ENCODE results near the gene NTNG1.
"Not testable (repeated sequence)": the region's sequence is repeated elsewhere in the genome, so short reads cannot be mapped to it uniquely, and the experiment has no call there.

The NTNG1 gene

DNA sequence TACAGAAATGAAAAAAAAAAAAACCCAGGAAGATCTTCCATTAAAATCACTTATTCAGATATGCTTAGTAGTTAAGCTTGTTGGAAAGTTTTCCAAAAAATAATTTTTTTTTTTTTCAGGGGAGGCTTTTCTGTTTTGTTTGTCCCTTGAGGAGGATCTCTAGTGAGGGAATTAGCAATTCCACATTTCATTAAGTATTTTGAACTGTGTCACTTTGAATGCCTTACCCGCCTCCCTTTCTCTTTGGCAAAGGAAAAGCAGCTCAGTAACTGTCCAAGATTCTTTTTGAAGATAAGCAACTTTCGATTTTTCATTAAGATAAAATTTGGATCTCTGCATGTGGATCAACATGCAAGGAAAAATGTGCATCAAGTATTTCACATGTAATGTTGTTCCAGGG lies 1.8 kb downstream of the NTNG1 start:
- DNase-seq (ENCODE audit: low spot score), result no peak

DNA sequence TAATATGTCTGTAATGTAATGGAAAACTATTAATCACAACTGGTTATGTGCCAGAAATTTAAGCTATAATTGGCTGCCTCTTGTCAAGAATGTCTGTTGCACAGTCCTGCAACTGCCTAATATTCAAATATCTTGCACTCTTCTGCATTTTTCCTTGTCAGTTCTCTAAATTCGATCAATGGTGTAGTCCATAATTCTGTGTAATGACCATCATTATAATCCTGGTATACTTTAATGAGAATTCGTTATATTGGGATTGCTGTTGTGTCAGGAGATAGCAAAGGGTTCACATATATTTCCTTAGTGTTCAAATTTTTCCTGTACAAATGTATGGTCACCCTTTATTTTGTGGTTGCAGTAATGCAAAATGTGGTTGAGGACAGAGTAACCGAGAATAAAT lies 4.8 kb downstream of the NTNG1 start:
- DNase-seq (ENCODE audit: low spot score), result no peak

- no peak for DNase-seq (ENCODE audit: low spot score)
These were observed 7.0 kb downstream of the NTNG1 start for GRCh38 chr1:107147843-107148242.

DNA sequence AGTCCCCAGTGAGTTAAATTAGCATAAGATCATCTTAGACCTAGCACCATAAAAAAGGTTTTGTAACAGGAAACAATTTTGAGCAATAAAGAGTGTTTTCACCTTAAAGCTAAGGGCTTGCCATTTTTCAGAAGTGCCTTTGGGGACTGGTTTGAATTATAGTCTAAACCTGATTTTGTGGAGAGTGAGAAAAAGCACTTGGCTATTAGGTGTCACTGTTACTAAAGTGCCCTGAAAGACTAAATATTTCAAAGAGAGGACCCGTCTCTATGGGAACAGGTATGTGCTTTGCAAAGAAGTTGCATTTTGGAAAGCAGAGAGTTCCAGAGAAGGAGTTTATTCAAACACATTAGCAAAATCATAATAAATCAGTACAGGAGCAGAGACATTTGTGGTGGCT lies 9.1 kb downstream of the NTNG1 start:
- no peak for DNase-seq (ENCODE audit: low spot score)

- no peak for DNase-seq (ENCODE audit: low spot score)
These were observed 10.5 kb downstream of the NTNG1 start for GRCh38 chr1:107151295-107151694.

DNA sequence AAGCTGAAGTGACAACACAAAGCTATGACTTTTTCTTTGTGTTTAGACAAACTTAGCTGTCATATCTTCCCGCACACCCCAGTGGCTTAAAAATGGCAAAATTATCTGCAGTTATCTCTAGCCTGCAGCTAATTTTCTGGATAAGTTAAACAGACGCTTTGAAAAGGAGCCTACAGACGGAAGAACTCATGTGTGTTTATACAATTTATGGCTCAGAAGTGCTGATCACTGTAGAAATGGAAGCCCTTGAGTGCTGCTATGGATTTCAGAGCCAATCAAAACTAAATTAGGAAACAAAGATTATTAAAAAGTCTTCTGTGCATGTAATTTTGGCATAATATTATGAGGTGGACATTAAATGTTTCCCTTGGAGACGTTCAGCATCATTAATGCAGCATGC lies 11.6 kb downstream of the NTNG1 start:
- no peak for DNase-seq (ENCODE audit: low spot score)

GRCh38 chr1:107153014-107153413 lies 12.2 kb downstream of the NTNG1 start:
- no peak for DNase-seq (ENCODE audit: low spot score)

DNA sequence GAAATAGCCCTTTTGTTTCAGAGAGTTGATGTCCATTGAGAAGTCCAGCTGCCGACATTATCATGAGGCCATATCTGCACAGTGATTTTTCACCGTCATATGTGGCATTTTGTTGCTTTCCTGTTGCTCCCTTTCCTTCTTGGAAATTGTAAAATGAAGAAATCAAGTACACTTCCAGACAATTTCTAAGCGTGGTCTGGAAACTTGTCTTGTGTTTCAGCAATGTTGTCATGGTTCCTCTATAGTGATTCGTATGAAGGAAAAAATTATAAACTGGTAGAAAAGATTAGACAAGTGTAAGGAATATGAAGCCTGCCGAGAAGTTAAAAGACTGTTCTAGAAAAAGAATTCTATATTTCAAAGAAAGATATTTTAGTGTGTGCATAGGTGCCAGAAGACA lies 17.7 kb downstream of the NTNG1 start:
- DNase-seq (ENCODE audit: low spot score), result no peak

DNA sequence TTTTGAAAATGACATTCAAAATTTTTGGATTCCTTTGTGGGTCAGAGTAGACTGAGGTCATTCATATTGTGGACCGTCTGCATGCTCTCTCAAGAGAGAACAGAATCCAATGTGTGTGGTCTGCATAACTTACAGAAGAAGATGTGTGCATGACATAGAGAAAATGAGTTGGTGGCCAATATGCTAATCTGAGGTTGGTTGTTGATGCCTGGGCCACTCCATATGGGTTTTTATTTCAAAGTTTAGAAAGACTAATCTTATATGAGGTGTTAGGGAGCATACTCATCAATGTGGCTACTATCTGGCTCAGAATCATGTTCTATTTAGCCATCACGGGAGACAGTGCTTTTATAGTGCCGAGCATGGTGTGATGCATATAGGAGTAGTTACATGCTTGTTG lies 18.2 kb downstream of the NTNG1 start:
- DNase-seq (ENCODE audit: low spot score), result no peak

DNA sequence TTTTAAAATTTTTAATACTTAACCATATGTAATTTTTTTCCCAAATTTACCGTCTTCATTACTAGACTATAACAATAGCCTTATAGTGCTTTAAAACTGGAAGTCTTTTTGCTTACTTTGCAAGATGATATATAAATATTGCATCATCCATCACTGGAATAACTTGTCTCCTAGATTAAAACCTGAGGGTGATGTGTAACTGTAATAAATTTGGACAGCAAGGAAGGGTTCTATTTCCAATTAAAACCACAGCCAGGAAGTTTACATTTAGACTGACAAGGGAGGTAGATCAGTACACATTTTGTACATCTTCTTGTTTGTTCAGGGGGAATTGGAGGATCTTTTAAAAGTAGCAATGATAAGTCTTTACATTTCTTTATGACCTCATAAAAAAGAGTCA lies 21.9 kb downstream of the NTNG1 start:
- DNase-seq (ENCODE audit: low spot score), result no peak

DNA sequence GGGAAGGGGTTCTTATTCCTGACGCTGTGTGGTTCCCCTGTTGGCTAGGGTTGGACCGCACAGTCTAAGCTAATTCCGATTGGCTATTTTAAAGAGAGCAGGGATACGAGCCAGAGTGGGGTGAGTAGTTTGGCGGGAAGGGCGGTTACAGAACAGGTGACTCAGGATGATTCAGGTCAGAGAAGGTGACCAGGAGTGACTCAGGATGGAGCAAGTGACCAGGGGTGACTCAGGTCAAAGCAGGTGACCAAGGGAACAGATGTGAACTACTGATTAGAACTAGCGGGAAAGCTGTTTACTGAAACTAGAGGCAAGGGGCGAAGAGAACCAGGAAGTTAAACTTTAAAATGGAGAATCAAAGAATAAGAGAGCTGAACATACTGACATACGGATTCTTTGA lies 24.1 kb downstream of the NTNG1 start:
- not testable (repeated sequence) for DNase-seq (ENCODE audit: low spot score)

DNA sequence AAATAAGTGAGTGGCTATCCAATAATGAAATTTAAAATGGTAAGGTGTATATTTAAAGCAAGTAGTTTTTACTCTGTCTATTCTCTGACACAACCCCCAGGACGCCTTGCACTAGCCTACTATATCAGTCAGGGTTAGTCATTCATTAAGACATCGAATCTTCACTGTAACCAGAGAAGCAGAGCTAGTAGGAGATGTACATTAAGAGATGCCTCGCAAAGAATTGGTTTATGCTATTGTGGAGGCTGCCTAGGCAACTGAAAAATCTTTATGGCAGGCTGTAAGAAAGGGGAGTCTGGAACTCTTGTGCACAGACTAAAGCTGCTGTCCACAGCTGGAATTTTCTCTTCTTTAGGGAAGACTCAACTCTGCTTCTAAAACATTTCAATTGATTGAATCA lies 28.8 kb downstream of the NTNG1 start:
- no peak for DNase-seq (ENCODE audit: low spot score)

- no peak for DNase-seq (ENCODE audit: low spot score)
These were observed 30.5 kb downstream of the NTNG1 start for GRCh38 chr1:107171333-107171732.

GRCh38 chr1:107172450-107173170 lies 31.8 kb downstream of the NTNG1 start:
- no peak for DNase-seq (ENCODE audit: low spot score)

DNA sequence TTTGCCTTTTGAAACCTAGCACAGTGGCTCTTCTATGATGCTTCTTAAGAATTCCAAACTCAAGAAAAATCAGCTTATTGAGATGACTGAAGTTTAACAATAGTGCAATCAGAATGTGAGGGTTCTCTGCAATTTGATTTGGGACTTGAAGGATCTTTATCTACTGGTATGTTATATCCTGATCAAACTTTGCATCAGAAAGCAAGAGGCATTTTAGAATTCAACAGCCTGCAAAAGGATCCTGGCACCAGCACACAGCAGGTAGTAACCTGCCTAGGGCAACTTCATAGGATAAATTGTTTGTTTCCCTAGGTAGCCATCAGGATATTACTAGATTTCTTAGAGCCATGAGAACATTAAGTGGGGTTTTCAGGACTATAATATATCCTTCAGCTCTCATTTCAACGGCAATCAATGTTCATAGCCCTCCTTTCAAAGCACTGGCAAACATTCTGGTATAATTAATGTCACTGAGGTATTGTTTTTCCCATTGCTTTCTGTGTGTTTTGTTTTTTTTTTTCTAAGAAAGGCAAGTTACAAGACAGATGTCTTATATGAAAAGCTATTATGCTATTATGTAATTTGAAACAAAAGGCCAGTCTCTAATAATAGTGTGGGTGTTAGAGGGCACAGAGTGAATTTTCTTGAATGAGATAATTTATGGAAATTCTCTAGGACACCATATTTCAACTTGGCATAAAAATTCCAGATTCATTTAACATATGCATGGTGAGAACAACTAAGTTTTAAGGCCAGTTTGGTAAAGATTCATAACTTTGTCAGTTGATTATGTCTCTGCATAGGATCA lies 34.5 kb downstream of the NTNG1 start:
- DNase-seq (ENCODE audit: low spot score), result no peak

DNA sequence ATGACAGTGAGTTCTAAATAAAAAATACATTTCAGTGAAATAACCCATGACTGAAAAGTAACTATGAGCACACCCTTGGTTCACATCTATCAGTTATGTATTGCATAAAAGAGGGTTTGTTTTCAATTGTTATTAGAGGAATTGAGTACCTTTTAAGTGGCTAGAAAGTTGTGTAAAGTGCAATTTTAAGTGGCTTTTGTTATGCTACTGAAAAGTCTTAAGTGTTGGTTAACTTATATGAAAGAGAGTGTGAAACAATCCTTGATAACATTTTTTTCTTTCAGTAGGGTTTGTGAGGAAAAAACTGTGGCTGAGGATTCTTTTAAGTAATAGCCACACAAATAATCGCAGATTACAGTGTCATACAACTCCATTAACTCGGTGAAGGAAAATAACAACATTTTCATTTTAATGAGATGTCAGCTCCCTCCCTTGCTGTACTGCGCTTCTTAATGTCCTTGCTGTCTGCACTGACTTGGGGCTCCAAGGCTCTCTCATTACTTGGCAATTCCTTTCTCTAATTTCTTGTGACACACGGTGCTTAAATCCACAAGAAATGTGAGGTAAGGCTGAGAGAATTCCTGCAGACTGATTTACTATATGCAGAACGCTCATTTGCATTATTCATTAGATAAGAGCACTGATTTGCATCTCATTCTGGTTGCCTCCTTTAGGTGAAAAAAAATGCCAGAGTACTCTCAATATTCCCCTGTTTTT lies 40.6 kb downstream of the NTNG1 start:
- no peak for DNase-seq (ENCODE audit: low spot score)

GRCh38 chr1:107183011-107183410 lies 42.2 kb downstream of the NTNG1 start:
- no peak for DNase-seq (ENCODE audit: low spot score)

GRCh38 chr1:107184888-107185287 lies 44.0 kb downstream of the NTNG1 start:
- no peak for DNase-seq (ENCODE audit: low spot score)

- no peak for DNase-seq (ENCODE audit: low spot score)
These were observed 46.6 kb downstream of the NTNG1 start for GRCh38 chr1:107187399-107187798.

DNA sequence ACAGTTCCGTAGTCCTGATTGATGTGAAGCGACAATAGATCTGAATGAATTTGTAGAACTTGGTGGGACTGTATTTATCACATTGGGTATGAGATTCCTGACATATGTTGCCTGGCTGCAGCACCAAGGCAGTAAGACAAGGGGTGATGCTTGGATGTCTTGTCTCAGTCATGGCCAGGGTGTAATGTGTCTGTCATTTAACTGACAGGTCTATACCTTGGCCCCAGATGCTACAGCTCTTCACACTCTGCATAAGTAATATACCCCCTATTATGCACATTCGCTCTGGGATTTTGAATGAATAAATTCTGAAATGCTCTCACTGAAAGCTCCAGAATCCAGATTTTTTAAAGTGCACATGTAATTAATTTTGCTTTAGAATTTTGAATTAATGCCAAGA lies 47.3 kb downstream of the NTNG1 start:
- no peak for DNase-seq (ENCODE audit: low spot score)

GRCh38 chr1:107194380-107194779 lies 53.5 kb downstream of the NTNG1 start:
- DNase-seq (ENCODE audit: low spot score), result no peak

DNA sequence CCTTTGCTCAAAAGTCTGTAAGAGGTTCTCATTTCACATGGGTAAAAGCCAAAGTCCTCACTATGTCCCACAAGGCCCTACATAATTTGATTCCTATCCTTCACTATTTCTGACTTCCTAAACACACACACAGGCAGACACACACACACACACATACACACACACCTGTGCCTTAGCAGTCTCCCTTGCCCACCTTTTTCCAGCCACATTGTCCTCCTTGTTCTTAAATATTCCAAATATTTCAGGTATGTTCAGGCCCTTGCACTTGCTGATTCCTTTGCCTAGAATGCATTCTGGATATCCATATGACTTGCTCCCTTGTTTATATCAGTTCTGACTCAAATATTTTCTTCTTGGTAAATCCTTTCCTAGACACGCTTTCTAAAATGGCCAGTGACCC lies 54.6 kb downstream of the NTNG1 start:
- no peak for DNase-seq (ENCODE audit: low spot score)

DNA sequence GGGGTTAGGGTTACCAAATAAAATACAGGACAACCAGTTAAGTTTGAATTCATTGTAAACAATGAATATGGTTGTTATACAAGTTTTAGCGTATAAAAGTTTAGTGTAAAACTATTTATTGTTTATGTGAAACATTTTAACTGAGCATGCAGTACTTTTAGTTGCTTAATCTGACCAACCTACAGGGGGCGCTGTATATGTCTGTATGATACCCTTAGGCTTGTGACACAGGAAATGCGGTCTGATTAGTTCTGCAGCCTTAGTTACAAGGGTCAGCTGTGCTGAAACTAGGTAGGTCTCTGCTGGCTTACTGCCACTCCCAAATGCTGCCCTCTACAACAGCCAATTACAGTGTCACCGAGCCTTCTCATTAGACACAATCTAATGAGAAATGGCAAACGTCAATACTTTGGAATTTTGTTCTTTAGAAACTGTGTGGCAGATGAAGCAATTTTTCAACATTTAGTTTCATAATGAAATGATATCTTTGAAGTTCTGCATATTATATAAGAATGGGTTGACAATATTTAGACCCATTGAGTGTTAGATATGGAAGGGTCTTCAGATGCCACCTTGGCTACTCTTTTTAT lies 56.2 kb downstream of the NTNG1 start:
- peak; percentile 22 for DNase-seq (ENCODE audit: low spot score)

Measured in hematopoietic multipotent progenitor cell treated with erythropoietin and hydrocortisone succinate and interleukin-3 and kit ligand, for 17 days (in vitro differentiated cells).